Progenitor cell of endocrine pancreas (in vitro differentiated cells): Measurements from ENCODE around the gene NSMCE3. TPM values are rescaled to one million over a fixed set of nuclear protein-coding genes. Genes with fewer than 3 reads are reported as not detected.

Source experiments
- DNase-seq: peaks from one replicate; pipeline ENCODE4 v3.0.0; 2021; ENCODE audit warnings: low spot score; ENCODE audit not compliant: unreplicated experiment
- H3K27ac Mint-ChIP-seq: 2 replicates; pipeline ENCODE4 v1.8.0; 2021; ENCODE audit warnings: mild to moderate bottlenecking, moderate library complexity, mixed read lengths
- H3K27me3 Mint-ChIP-seq: 2 replicates; pipeline ENCODE4 v1.8.0; 2021; ENCODE audit warnings: mixed read lengths
- H3K36me3 Mint-ChIP-seq: 2 replicates; pipeline ENCODE4 v1.8.0; 2022; ENCODE audit warnings: mixed read lengths; ENCODE audit not compliant: insufficient read depth
- H3K4me1 Mint-ChIP-seq: 2 replicates; pipeline ENCODE4 v1.8.0; 2021; ENCODE audit warnings: low read depth, mixed read lengths
- H3K4me3 Mint-ChIP-seq: 2 replicates; pipeline ENCODE4 v1.8.0; 2021; ENCODE audit warnings: low read depth, mild to moderate bottlenecking, moderate library complexity, mixed read lengths
- H3K9me3 Mint-ChIP-seq: 2 replicates; pipeline ENCODE4 v1.8.0; 2021; ENCODE audit warnings: low read depth, mixed read lengths
- CTCF ChIP-seq: fragments of 200-600 bp; sonication (generic); IDR thresholded peaks from one replicate; pipeline ENCODE4 v1.5.0; 2021; ENCODE audit warnings: antibody characterized with exemption, mild to moderate bottlenecking; ENCODE audit not compliant: unreplicated experiment
- total RNA-seq: library from RNA; stranded (reverse); gene quantifications from 2 replicates; pipeline ENCODE4 v1.2.1, GENCODE V29; 2021

The NSMCE3 gene
- total RNA-seq, 1 donor from 2014 or later = 8.4 TPM

- Mint-ChIP-seq H3K4me1 (no peaks in the 10 kb centered on the region), H3K9me3 (no peaks in the 10 kb centered on the region)
Observed at GRCh38 chr15:29294732-29295325, 25.2 kb upstream of the NSMCE3 start.

GRCh38 chr15:29291067-29291845, 21.6 kb upstream of the NSMCE3 start:
- no peak for TF ChIP-seq CTCF
- Mint-ChIP-seq H3K4me1 (no peaks in the 10 kb centered on the region), H3K4me3 (no peak overlapping the region), H3K27ac (no peak overlapping the region), H3K36me3 (no peaks in the 10 kb centered on the region), H3K9me3 (no peaks in the 10 kb centered on the region), H3K27me3 (no peaks in the 10 kb centered on the region)
- no peak for DNase-seq

More at GRCh38 chr15:29294732-29295325, 25.2 kb upstream of the NSMCE3 start:
- Mint-ChIP-seq H3K4me3 (no peak overlapping the region), H3K36me3 (no peaks in the 10 kb centered on the region), H3K27ac (no peak overlapping the region), H3K27me3 (no peaks in the 10 kb centered on the region)
- TF ChIP-seq CTCF = no peak
- no peak for DNase-seq

GRCh38 chr15:29289173-29289572, 19.6 kb upstream of the NSMCE3 start:
- Mint-ChIP-seq H3K9me3 (no peaks in the 10 kb centered on the region), H3K27me3 (peaks cover 7% of the 10 kb centered on the region), H3K4me1 (no peaks in the 10 kb centered on the region), H3K4me3 (no peak overlapping the region), H3K27ac (no peak overlapping the region), H3K36me3 (no peaks in the 10 kb centered on the region)
- TF ChIP-seq CTCF = no peak
- no peak for DNase-seq

GRCh38 chr15:29285386-29285785, 15.8 kb upstream of the NSMCE3 start:
- peaks cover 7% of the 10 kb centered on the region for H3K27me3 Mint-ChIP-seq
- H3K4me1 Mint-ChIP-seq = no peaks in the 10 kb centered on the region
- no peak overlapping the region for H3K27ac Mint-ChIP-seq
- DNase-seq = no peak
- no peak for TF ChIP-seq CTCF
- no peaks in the 10 kb centered on the region for H3K9me3 Mint-ChIP-seq
- no peak overlapping the region for H3K4me3 Mint-ChIP-seq
- no peaks in the 10 kb centered on the region for H3K36me3 Mint-ChIP-seq

- Mint-ChIP-seq H3K4me1 (no peaks in the 10 kb centered on the region), H3K27ac (no peak overlapping the region), H3K27me3 (peaks cover 7% of the 10 kb centered on the region), H3K9me3 (no peaks in the 10 kb centered on the region), H3K4me3 (no peak overlapping the region), H3K36me3 (no peaks in the 10 kb centered on the region)
- no peak for TF ChIP-seq CTCF
- DNase-seq = no peak
Observed at GRCh38 chr15:29283381-29283780, 13.8 kb upstream of the NSMCE3 start.
